ENCODE data around the gene PIEZO2.

PIEZO2 gene

GRCh38 chr18:10707294-10707693 is 442.1 kb downstream of the PIEZO2 start:
- Histone ChIP-seq H3K27me3 (ENCODE audit: insufficient read depth, low read length) (no peaks in the 10 kb centered on the region), H3K4me1 (ENCODE audit: insufficient read depth, low read length) (no peaks in the 10 kb centered on the region), H3K4me3 (ENCODE audit: low read length) (no peak overlapping the region), H3K9me3 (ENCODE audit: insufficient read depth, low read depth, low read length) (no peaks in the 10 kb centered on the region), H3K36me3 (ENCODE audit: insufficient read depth, low read depth, low read length) (no peaks in the 10 kb centered on the region), H3K27ac (ENCODE audit: low read length) (no peak overlapping the region), H3K9ac (ENCODE audit: low read depth, low read length) (no peak overlapping the region)

DNA sequence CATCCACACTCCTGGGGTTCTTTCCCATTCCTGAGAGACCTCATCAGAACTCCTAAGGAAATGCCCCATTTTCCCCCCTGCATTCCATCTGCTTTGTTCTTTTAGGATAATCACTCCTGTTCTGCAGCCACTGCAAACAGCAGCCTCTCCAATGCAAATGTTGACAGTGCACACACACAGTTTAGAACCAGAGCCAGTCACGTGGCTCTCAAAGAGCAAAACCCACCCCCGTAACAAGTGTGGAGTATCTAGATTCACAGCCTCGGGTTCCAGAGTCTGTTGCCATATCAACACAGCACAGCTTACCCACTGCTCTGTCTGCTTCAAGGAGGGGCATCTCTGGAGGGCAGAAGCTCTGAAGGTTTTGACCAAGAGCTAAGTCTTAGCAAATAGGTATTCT is 443.6 kb downstream of the PIEZO2 start:
- H3K27ac ChIP-seq (ENCODE audit: low read length) = no peak overlapping the region
- no peaks in the 10 kb centered on the region for H3K27me3 ChIP-seq (ENCODE audit: insufficient read depth, low read length)
- H3K9me3 ChIP-seq (ENCODE audit: insufficient read depth, low read depth, low read length) = no peaks in the 10 kb centered on the region
- no peaks in the 10 kb centered on the region for H3K36me3 ChIP-seq (ENCODE audit: insufficient read depth, low read depth, low read length)
- no peaks in the 10 kb centered on the region for H3K4me1 ChIP-seq (ENCODE audit: insufficient read depth, low read length)
- H3K9ac ChIP-seq (ENCODE audit: low read depth, low read length) = no peak overlapping the region
- no peak overlapping the region for H3K4me3 ChIP-seq (ENCODE audit: low read length)

DNA sequence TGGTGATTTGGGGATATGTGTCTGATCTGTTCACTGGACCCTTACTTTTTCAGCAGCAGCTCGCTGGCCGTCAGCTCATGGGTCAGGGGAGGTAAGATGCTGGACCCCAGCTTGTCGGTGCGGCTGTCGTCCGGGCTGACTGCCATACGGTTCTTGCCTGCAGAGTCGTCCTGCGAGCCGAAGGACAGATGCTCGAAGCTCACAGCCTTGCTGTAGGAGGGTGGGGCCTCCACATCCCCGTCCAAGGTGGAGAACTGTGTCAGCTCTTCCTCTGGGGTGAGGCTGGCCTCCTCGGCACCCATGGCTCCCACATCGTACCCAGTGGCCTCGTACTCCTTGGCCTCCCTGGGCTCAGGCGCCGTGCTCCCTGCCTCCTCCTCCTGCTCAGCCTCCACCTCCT is 444.1 kb downstream of the PIEZO2 start:
- Histone ChIP-seq H3K27me3 (ENCODE audit: insufficient read depth, low read length) (no peaks in the 10 kb centered on the region), H3K4me1 (ENCODE audit: insufficient read depth, low read length) (no peaks in the 10 kb centered on the region), H3K9ac (ENCODE audit: low read depth, low read length) (no peak overlapping the region), H3K9me3 (ENCODE audit: insufficient read depth, low read depth, low read length) (no peaks in the 10 kb centered on the region), H3K36me3 (ENCODE audit: insufficient read depth, low read depth, low read length) (no peaks in the 10 kb centered on the region), H3K27ac (ENCODE audit: low read length) (no peak overlapping the region), H3K4me3 (ENCODE audit: low read length) (no peak overlapping the region)

- H3K9ac ChIP-seq (ENCODE audit: low read depth, low read length) = no peak overlapping the region
- no peaks in the 10 kb centered on the region for H3K36me3 ChIP-seq (ENCODE audit: insufficient read depth, low read depth, low read length)
- no peak overlapping the region for H3K27ac ChIP-seq (ENCODE audit: low read length)
- H3K4me1 ChIP-seq (ENCODE audit: insufficient read depth, low read length) = peaks cover 5% of the 10 kb centered on the region; the same call in 1 of the 2 replicates
- no peaks in the 10 kb centered on the region for H3K27me3 ChIP-seq (ENCODE audit: insufficient read depth, low read length)
- H3K9me3 ChIP-seq (ENCODE audit: insufficient read depth, low read depth, low read length) = no peaks in the 10 kb centered on the region
- no peak overlapping the region for H3K4me3 ChIP-seq (ENCODE audit: low read length)
Observed at GRCh38 chr18:10702206-10702605, 447.2 kb downstream of the PIEZO2 start.

GRCh38 chr18:10690366-10690765 is 459.0 kb downstream of the PIEZO2 start:
- H3K4me1 ChIP-seq (ENCODE audit: insufficient read depth, low read length) = no peaks in the 10 kb centered on the region
- no peak overlapping the region for H3K27ac ChIP-seq (ENCODE audit: low read length)
- H3K9me3 ChIP-seq (ENCODE audit: insufficient read depth, low read depth, low read length) = no peaks in the 10 kb centered on the region
- H3K4me3 ChIP-seq (ENCODE audit: low read length) = no peak overlapping the region
- H3K27me3 ChIP-seq (ENCODE audit: insufficient read depth, low read length) = no peaks in the 10 kb centered on the region
- no peak overlapping the region for H3K9ac ChIP-seq (ENCODE audit: low read depth, low read length)
- no peaks in the 10 kb centered on the region for H3K36me3 ChIP-seq (ENCODE audit: insufficient read depth, low read depth, low read length)

- no peaks in the 10 kb centered on the region for H3K27me3 ChIP-seq (ENCODE audit: insufficient read depth, low read length)
- no peak overlapping the region for H3K27ac ChIP-seq (ENCODE audit: low read length)
- H3K4me3 ChIP-seq (ENCODE audit: low read length) = no peak overlapping the region
- H3K36me3 ChIP-seq (ENCODE audit: insufficient read depth, low read depth, low read length) = no peaks in the 10 kb centered on the region
- no peaks in the 10 kb centered on the region for H3K9me3 ChIP-seq (ENCODE audit: insufficient read depth, low read depth, low read length)
- no peaks in the 10 kb centered on the region for H3K4me1 ChIP-seq (ENCODE audit: insufficient read depth, low read length)
- H3K9ac ChIP-seq (ENCODE audit: low read depth, low read length) = no peak overlapping the region
Observed at GRCh38 chr18:10690035-10690329, 459.4 kb downstream of the PIEZO2 start.

DNA sequence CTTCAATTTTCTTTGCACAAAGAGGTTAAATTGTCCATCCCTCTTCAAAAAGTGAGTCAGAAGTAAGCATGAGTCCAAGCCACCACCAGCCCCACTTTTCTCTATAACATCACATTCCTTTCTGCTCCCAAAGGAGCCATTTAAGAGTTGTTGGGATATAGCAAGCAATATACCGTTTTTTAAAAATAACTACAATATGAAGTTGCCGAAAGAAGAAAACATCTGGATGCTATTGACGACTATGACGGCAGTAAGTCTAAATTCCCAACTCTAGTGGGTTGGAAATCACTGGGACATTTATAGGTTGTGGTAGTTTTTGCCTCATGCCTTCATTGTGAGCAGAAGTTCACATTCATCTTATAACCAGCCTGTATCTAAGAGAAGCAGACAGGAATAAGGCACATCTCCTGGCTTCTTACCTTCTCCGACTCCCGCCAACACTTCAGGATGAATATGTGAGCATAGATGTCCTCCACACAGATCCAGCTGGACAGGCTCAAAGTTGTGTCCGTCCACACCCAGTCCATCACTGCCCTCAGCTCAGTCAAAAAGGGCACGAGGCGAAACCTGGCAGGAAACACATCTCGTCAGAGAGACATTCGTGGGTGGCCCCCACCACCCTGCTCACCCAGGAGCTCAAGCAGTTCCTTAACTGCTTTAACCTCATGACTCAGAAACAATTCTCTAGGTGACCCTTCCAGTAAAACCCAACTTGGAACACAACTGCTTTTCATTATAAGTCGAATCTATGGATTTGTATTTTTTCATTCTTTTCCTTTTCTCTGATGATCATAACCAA is 459.9 kb downstream of the PIEZO2 start:
- H3K36me3 ChIP-seq (ENCODE audit: insufficient read depth, low read depth, low read length) = no peaks in the 10 kb centered on the region
- H3K27me3 ChIP-seq (ENCODE audit: insufficient read depth, low read length) = no peaks in the 10 kb centered on the region

DNA sequence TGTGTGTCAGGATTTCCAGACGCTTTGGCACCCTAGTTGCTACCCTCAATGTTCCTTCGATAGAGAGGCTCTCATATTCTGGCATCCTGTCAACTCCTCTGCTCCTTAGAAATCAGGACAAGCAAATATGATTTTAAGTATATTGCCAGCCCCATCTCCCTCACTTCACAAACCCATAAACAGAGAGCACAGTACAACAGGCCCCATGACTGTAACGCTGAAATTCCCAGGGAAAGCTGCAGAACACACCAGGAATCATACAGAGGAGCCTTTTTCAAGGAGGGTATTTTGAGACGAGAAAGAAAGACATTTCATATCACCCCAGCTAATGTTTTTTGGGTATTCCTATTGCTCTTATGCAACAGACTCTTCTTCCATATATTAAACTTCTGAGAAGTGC is 460.6 kb downstream of the PIEZO2 start:
- Histone ChIP-seq H3K36me3 (ENCODE audit: insufficient read depth, low read depth, low read length) (no peaks in the 10 kb centered on the region), H3K27me3 (ENCODE audit: insufficient read depth, low read length) (no peaks in the 10 kb centered on the region), H3K9me3 (ENCODE audit: insufficient read depth, low read depth, low read length) (no peaks in the 10 kb centered on the region), H3K9ac (ENCODE audit: low read depth, low read length) (no peak overlapping the region), H3K4me3 (ENCODE audit: low read length) (no peak overlapping the region), H3K4me1 (ENCODE audit: insufficient read depth, low read length) (no peaks in the 10 kb centered on the region), H3K27ac (ENCODE audit: low read length) (no peak overlapping the region)

More for the DNA sequence above, 459.9 kb downstream of the PIEZO2 start:
- H3K4me3 ChIP-seq (ENCODE audit: low read length) = no peak overlapping the region
- no peaks in the 10 kb centered on the region for H3K4me1 ChIP-seq (ENCODE audit: insufficient read depth, low read length)
- H3K27ac ChIP-seq (ENCODE audit: low read length) = no peak overlapping the region
- H3K9ac ChIP-seq (ENCODE audit: low read depth, low read length) = no peak overlapping the region
- H3K9me3 ChIP-seq (ENCODE audit: insufficient read depth, low read depth, low read length) = no peaks in the 10 kb centered on the region

DNA sequence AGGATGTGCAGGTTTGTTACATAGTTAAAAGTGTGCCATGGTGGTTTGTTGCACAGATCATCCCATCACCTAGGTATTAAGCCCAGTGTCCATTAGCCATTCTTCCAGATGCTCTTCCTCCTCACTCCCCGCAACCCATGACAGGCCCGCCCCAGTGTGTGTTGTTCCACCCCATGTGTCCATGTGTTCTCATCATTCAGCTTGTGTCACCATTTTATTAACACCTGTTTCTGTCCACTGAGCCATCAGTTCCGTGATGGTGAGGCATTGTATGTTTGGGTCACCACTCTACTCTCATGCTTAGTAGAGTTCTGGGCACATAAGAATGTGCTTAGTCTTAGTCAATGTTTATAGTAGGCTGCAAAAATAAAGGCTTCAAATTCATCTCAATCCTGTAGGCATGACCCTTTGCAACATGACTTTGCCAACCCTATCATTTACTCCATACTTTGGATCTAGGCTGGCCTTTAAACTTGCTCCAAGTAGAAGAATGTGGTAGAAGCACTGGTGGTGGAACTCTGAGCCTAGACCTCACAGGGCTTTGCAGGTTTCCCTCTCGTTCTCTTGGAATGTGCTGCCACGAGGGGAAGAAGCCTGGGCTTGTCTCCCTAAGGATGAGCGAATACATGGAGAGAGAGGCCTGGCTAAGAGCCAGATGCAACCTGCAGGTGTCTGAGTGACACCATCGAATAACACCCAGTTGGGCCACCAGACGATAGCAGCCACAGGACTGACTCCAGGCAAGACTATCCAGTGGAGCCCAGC is 462.0 kb downstream of the PIEZO2 start:
- Histone ChIP-seq H3K4me3 (ENCODE audit: low read length) (no peak overlapping the region), H3K9me3 (ENCODE audit: insufficient read depth, low read depth, low read length) (no peaks in the 10 kb centered on the region), H3K36me3 (ENCODE audit: insufficient read depth, low read depth, low read length) (no peaks in the 10 kb centered on the region), H3K4me1 (ENCODE audit: insufficient read depth, low read length) (no peaks in the 10 kb centered on the region), H3K27ac (ENCODE audit: low read length) (no peak overlapping the region), H3K27me3 (ENCODE audit: insufficient read depth, low read length) (no peaks in the 10 kb centered on the region), H3K9ac (ENCODE audit: low read depth, low read length) (no peak overlapping the region)

- Histone ChIP-seq H3K9ac (ENCODE audit: low read depth, low read length) (no peak overlapping the region), H3K27ac (ENCODE audit: low read length) (no peak overlapping the region), H3K27me3 (ENCODE audit: insufficient read depth, low read length) (no peaks in the 10 kb centered on the region), H3K4me3 (ENCODE audit: low read length) (no peak overlapping the region), H3K9me3 (ENCODE audit: insufficient read depth, low read depth, low read length) (no peaks in the 10 kb centered on the region), H3K4me1 (ENCODE audit: insufficient read depth, low read length) (no peaks in the 10 kb centered on the region), H3K36me3 (ENCODE audit: insufficient read depth, low read depth, low read length) (no peaks in the 10 kb centered on the region)
Observed at GRCh38 chr18:10686308-10686707, 463.1 kb downstream of the PIEZO2 start.

DNA sequence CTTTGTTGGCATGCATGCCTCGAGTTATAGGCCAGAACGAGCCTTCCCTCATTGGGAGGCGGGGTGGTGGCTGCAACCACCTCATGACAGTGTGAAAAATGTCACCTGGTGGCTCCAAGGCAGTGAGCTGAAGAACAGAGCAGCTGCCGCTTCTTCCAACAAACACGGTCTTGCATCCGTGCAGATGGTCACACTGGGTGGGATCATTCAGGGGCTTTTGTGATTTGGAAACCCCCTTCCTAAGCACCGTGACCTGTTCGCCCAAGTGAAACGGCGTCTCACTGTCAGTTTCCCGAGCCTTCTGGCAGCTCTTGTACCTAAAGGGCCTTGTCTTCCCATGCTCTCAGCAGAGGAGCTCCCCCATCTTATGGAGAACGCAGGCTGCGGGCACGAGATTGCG is 463.9 kb downstream of the PIEZO2 start:
- H3K27ac ChIP-seq (ENCODE audit: low read length) = no peak overlapping the region
- no peaks in the 10 kb centered on the region for H3K36me3 ChIP-seq (ENCODE audit: insufficient read depth, low read depth, low read length)
- H3K4me1 ChIP-seq (ENCODE audit: insufficient read depth, low read length) = no peaks in the 10 kb centered on the region
- no peaks in the 10 kb centered on the region for H3K9me3 ChIP-seq (ENCODE audit: insufficient read depth, low read depth, low read length)
- H3K9ac ChIP-seq (ENCODE audit: low read depth, low read length) = no peak overlapping the region
- no peaks in the 10 kb centered on the region for H3K27me3 ChIP-seq (ENCODE audit: insufficient read depth, low read length)
- H3K4me3 ChIP-seq (ENCODE audit: low read length) = no peak overlapping the region

DNA sequence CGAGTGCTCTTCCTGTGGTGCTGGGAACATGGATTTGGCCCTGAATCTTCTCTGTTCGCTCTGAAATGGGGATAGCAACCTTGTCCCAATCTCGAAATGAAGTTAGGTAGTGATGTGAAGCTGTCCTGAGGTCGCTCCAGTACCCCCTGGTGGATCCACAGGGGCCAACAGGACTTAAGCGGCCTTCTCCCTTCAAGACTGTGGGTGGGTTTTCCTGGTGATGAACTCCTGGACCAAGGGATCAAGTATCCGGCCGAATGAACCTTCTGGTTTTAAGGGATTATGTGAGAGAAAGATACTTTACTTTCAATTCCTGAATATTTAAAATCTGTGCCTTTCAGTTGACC is 467.0 kb downstream of the PIEZO2 start:
- Histone ChIP-seq H3K27ac (ENCODE audit: low read length) (no peak overlapping the region), H3K9ac (ENCODE audit: low read depth, low read length) (no peak overlapping the region), H3K9me3 (ENCODE audit: insufficient read depth, low read depth, low read length) (no peaks in the 10 kb centered on the region), H3K4me3 (ENCODE audit: low read length) (no peak overlapping the region), H3K27me3 (ENCODE audit: insufficient read depth, low read length) (no peaks in the 10 kb centered on the region), H3K36me3 (ENCODE audit: insufficient read depth, low read depth, low read length) (no peaks in the 10 kb centered on the region), H3K4me1 (ENCODE audit: insufficient read depth, low read length) (no peaks in the 10 kb centered on the region)

Data from iPS-20b (cell line).